ENCODE results near the gene PHAF1. TPM values are rescaled to one million over a fixed set of nuclear protein-coding genes. Genes with fewer than 3 reads are reported as not detected.

The PHAF1 gene
- total and polyA plus RNA-seq, 2 of the 13 experiments (the other 11 are each of a cell fraction or from before 2014, with no cell fraction given) = 48.3 to 174 TPM

DNA sequence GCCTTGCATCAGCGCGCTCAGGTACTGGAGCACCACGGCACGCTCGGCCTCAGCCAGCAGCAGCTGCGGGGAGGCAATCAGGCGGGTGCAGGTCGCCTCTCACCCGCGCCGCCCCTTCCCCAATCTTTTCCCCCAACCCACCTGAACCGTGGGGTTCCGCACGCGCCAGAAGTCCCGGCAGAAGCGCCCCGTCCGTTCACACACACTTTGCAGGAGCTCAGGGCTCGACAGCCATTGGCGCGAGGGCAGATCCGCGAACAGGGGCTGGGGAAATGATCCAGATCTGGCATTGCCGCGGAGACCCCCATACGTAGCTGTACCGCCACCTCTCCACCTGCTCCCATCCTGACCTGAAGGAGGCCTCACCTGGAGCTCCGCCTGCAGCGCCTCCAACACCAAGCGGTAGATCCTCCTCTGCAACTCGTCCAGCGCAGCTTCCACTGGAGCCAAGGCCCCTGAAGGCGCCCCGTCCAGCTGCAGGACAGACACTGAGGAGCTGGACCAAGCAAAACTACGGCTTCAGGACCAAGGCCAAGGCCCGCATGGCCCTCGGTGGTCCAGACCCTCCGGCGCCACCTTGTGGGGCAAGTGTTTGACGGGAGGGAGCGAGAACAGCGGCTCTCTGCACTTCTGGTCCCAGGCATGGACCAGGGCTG lies 75.4 kb downstream of the PHAF1 start (continued):
- TF ChIP-seq GATAD1 (CRISPR knock-in tag; IDR thresholded peaks at IDR 0.05) (peak; percentile 80), ETS1 (CRISPR knock-in tag; IDR thresholded peaks at IDR 0.05) (no peak), ZNF616 (CRISPR knock-in tag; IDR thresholded peaks at IDR 0.05; ENCODE audit: low read depth) (peak; percentile 73; the same call in 1 of the 2 replicates), ZNF761 (CRISPR knock-in tag; conservative IDR thresholded peaks at IDR 0.05) (no peak; the same call in none of the 2 replicates), ZZZ3 (CRISPR knock-in tag; IDR thresholded peaks at IDR 0.05; ENCODE audit: borderline replicate concordance) (no peak), TOPORS (CRISPR knock-in tag; IDR thresholded peaks at IDR 0.05) (no peak), ZFAT (CRISPR knock-in tag; conservative IDR thresholded peaks at IDR 0.05) (no peak), GATA4 (IDR thresholded peaks at IDR 0.05; ENCODE audit: borderline replicate concordance, low read depth) (no peak), EEA1 (CRISPR knock-in tag; IDR thresholded peaks at IDR 0.05; ENCODE audit: borderline replicate concordance) (no peak; the same call in 1 of the 2 replicates), ZNF343 (CRISPR knock-in tag; IDR thresholded peaks at IDR 0.05) (peak; percentile 24; the same call in 1 of the 2 replicates), RFX1 (IDR thresholded peaks at IDR 0.05) (no peak), ZNF709 (CRISPR knock-in tag; IDR thresholded peaks at IDR 0.05) (no peak; the same call in 1 of the 2 replicates), HIVEP1 (CRISPR knock-in tag; IDR thresholded peaks at IDR 0.05) (peak; percentile 89), TOE1 (CRISPR knock-in tag; IDR thresholded peaks at IDR 0.05) (0 out of 2 replicates have a peak, but pooled peaks have one; percentile 72), MAF1 (CRISPR knock-in tag; IDR thresholded peaks at IDR 0.05; ENCODE audit: borderline replicate concordance) (peak; percentile 84; the same call in 1 of the 2 replicates), ZNF782 (CRISPR knock-in tag; IDR thresholded peaks at IDR 0.05; ENCODE audit: borderline replicate concordance) (peak; percentile 51; the same call in 1 of the 2 replicates), SALL1 (CRISPR knock-in tag; IDR thresholded peaks at IDR 0.05) (peak; percentile 97), GABPA (IDR thresholded peaks at IDR 0.05; ENCODE audit: low read depth, low read length) (no peak), GABPA (CRISPR knock-in tag; IDR thresholded peaks at IDR 0.05; ENCODE audit: low read depth) (0 out of 2 replicates have a peak, but pooled peaks have one; percentile 45)
- TF ChIP-seq, protein P1, sequence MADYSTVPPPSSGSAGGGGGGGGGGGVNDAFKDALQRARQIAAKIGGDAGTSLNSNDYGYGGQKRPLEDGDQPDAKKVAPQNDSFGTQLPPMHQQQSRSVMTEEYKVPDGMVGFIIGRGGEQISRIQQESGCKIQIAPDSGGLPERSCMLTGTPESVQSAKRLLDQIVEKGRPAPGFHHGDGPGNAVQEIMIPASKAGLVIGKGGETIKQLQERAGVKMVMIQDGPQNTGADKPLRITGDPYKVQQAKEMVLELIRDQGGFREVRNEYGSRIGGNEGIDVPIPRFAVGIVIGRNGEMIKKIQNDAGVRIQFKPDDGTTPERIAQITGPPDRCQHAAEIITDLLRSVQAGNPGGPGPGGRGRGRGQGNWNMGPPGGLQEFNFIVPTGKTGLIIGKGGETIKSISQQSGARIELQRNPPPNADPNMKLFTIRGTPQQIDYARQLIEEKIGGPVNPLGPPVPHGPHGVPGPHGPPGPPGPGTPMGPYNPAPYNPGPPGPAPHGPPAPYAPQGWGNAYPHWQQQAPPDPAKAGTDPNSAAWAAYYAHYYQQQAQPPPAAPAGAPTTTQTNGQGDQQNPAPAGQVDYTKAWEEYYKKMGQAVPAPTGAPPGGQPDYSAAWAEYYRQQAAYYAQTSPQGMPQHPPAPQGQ (CRISPR knock-in tag; IDR thresholded peaks at IDR 0.05; ENCODE audit: borderline replicate concordance) = no peak
- TF ChIP-seq, protein P2, sequence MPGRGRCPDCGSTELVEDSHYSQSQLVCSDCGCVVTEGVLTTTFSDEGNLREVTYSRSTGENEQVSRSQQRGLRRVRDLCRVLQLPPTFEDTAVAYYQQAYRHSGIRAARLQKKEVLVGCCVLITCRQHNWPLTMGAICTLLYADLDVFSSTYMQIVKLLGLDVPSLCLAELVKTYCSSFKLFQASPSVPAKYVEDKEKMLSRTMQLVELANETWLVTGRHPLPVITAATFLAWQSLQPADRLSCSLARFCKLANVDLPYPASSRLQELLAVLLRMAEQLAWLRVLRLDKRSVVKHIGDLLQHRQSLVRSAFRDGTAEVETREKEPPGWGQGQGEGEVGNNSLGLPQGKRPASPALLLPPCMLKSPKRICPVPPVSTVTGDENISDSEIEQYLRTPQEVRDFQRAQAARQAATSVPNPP (CRISPR knock-in tag; IDR thresholded peaks at IDR 0.05) = no peak
- TF ChIP-seq, protein P3, sequence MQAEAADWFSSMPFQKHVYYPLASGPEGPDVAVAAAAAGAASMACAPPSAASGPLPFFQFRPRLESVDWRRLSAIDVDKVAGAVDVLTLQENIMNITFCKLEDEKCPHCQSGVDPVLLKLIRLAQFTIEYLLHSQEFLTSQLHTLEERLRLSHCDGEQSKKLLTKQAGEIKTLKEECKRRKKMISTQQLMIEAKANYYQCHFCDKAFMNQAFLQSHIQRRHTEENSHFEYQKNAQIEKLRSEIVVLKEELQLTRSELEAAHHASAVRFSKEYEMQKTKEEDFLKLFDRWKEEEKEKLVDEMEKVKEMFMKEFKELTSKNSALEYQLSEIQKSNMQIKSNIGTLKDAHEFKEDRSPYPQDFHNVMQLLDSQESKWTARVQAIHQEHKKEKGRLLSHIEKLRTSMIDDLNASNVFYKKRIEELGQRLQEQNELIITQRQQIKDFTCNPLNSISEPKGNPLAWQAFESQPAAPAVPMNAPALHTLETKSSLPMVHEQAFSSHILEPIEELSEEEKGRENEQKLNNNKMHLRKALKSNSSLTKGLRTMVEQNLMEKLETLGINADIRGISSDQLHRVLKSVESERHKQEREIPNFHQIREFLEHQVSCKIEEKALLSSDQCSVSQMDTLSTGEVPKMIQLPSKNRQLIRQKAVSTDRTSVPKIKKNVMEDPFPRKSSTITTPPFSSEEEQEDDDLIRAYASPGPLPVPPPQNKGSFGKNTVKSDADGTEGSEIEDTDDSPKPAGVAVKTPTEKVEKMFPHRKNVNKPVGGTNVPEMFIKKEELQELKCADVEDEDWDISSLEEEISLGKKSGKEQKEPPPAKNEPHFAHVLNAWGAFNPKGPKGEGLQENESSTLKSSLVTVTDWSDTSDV (CRISPR knock-in tag; IDR thresholded peaks at IDR 0.05) = no peak; the same call in 1 of the 2 replicates

Measured in HepG2 (cell line).